Superior temporal gyrus (tissue), 1 donor: ENCODE data around the gene RCC2.
A peak's percentile ranks its signal among the peaks of the same experiment; 100 is the strongest.
"Not testable (repeated sequence)": the region's sequence is repeated elsewhere in the genome, so short reads cannot be mapped to it uniquely, and the experiment has no call there.

Experiments used
- DNase-seq: peaks from one replicate; pipeline ENCODE4 v3.0.0-alpha.2; 2016; ENCODE audit errors: extremely low spot score

RCC2 gene

DNA sequence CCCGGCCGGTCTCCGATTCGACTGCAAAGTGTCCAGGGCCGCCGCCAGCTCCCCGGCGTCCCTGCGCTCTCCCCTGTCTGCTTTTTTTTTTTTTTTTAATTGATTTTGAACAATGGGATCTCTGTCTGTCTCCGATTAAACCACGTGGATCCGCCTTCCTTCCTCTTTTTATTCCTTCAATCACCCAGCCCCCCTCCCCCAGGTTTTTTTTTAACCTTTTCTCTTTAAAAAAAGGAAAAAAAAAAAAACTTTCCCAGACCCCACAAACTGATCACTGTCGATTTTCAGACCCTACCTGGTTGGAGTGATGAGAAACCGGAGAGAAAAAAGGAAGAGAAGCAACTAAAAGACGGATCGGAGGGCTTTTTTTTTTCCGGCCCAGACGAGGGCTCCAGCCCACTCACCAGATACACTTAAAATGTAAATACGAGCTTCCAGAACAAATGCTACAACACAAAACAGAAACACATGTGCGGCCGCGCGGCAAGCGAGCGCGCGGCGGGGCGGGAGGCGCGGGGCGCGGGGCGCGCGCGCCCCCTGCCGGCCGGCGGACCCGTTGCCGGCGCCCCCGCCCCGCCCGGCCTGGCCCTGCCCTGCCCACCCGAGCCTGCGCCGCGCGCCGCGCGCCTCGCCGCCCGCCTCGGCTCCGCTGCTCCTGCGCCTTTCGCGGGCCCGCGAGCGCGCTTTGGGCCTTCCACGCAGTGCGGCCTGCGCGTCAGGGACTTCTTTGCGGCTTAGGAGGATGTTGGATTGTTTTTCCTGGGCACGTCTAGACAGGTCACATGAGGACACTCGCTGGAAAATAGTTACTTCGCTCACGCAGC lies at the start of gene RCC2:
TSS of gene RCC2 (minus strand) at position 428 of the 824 bp plus-strand sequence. CDS start 1,163 bp downstream, outside the sequence.
- DNase-seq = peak; percentile 73

DNA sequence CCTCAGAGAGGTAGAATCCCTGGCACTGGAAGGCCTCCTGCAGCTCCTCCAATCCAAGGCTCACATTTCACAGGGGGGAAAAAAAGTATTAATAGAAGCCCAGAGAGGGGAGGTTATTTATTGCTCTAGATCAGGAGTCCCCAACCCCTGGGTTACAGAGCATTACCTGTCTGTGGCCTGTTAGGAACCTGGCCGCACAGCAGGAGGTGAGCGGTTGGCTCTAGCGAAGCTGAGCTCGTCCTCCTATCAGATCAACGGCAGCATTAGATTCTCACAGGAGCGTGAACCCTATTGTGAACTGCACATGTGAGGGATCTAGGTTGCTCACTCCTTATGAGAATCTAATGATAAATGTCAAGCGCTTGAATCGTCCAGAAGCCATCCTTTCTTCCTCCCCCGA lies 46.8 kb upstream of the RCC2 start:
- DNase-seq = no peak

DNA sequence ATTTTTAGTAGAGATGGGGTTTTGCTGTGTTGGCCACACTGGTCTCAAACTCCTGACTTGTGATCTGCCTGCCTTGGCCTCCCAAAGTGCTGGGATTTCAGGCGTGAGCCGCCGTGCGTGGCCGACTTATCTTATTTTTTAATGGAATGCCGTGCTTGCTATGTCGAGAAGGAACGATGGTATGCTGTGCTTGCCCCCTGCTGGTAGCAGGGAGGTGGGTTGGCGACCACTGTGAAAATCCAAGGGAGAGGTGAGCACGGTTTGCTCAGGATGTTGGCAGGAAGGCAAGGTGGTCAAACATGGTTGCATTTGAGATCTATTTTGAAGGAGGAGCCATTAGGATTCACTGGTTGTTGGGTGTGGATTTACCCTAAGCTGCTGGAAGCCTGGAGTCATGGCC lies 45.8 kb upstream of the RCC2 start:
- no peak for DNase-seq

DNA sequence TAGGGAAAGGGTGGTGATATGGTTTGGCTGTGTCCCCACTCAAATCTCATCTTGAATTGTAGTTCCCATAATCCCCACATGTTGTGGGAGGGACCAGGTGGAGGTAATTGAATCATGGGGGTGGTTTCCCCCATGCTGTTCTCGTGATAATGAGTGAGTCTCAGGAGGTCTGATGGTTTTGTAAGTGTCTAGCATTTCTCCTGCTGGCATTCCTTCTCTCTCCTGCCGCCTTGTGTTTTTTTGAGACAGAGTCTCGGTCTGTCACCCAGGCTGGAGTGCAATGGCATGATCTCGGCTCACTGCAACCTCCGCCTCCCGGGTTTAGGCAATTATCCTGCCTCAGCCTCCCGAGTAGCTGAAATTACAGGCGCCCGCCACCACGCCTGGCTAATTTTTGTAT lies 42.5 kb upstream of the RCC2 start:
- not testable (repeated sequence) for DNase-seq

DNA sequence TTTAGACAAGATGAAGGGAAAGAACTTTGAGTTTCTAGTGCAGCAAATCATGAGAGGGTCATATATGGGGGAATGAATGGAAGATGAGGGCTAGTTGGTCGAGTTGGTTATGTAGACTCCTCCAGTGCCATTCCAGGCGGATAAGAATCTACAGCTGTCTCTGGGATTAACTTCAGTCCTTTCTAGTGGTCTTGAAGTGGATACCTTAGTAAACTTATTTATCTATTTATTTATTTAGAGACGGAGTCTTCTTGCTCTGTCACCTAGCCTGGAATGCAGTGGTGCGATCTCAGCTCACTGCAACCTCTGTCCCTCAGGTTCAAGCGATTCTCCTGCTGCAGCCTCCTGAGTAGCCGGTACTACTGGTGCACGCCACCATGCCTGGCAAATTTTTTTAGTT lies 41.4 kb upstream of the RCC2 start:
- DNase-seq = no peak

GRCh38 chr1:17475752-17476151 lies 36.3 kb upstream of the RCC2 start:
- DNase-seq = no peak

GRCh38 chr1:17474836-17475555 lies 35.5 kb upstream of the RCC2 start:
- not testable (repeated sequence) for DNase-seq

- no peak for DNase-seq
These were observed 33.3 kb upstream of the RCC2 start for GRCh38 chr1:17472814-17473213.

DNA sequence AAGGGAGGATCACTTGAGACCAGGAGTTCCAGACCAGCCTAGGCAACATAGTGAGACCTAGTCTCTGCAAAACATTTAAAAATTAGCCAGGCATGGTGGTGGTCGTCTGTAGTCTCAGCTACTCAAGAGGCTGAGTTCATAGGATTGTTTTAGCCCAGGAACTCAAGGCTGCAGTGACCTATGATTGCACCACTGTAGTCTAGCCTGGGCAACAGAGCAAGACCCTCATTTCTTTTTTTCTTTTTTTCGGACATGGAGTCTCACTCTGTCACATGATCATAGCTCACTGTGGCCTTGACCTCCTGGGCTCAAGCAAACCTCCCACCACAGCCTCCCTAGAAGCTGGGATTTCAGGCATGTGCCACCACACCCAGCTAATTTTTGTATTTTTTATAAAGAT lies 31.9 kb upstream of the RCC2 start:
- DNase-seq = no peak

DNA sequence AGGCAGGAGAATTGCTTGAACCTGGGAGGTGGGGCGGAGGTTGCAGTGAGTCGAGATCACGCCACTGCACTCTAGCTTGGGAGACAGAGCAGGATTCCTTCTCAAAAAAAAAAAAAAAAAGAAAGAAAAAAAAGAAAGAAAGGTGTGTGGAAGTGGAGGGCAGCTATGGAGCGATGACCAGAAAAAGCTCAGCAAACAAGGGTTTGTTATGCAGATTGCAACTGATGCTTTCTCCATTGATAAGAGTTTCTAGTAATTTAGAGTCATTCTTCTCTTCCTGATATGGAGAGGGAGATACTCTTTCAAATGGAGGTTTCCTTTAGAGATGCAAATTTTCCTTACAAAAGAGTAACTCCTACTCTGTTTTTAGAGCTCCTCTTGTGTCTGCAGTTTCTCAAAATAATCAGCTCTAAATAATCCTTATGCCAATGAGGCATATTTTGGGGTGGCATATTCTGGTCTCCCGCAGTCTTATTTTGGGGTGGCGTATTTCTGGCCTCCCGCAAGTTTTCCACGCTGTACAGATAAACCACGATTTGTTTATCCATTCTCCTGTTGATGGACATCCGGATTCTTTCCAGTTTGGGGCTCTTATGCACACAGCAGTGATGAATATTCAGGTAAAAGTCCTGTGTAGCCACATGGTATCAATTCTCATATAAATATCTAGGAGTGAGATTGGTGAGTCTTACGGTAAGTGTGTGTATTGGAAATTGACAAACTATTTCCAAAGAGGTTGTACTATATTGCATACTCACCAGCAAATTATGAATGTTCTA lies 30.7 kb upstream of the RCC2 start:
- no peak for DNase-seq

GRCh38 chr1:17468357-17469265 lies 29.1 kb upstream of the RCC2 start:
- DNase-seq = not testable (repeated sequence)

GRCh38 chr1:17466359-17466758 lies 26.9 kb upstream of the RCC2 start:
- no peak for DNase-seq

- DNase-seq = no peak
These were observed 25.8 kb upstream of the RCC2 start for GRCh38 chr1:17465228-17465627.

- no peak for DNase-seq
These were observed 24.5 kb upstream of the RCC2 start for GRCh38 chr1:17463991-17464390.

DNA sequence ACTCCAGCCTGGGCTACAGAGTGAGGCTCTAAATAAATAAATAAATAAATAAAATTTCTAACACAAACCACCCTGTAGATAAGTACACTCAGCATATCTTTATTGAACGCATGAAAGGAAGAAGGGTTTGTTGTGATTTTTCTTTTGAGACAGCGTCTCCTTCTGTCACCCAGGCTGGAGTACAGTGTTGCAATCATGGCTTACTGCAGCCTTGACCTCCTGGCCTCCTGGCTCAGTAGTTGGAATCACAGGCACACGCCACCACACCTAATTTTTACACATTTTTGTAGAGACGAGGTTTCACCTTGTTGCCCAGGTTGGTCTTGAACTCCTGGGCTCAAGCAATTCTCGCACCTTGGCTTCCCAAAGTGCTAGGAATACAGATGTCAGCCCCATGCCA lies 23.2 kb upstream of the RCC2 start:
- DNase-seq = no peak

DNA sequence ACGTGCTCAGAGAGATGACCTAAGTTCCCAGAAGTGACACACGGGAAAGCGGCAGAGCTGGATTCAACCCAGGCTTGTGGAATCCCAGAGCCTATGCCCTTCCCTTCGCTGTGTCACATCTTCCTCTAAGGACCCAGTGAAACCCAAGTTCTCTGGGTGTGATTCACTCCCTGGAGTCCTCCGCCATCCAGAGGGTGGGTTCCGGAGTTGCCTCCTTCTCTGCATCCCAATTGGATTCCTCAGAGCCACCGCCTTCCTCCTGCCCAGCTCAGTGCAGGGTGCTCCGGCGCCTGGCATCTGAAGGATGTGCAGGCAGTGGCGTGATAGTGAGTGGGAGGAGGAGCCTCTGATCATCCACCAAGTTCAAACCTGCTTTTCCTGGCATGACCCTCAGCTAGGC lies 20.7 kb upstream of the RCC2 start:
- DNase-seq = no peak

- no peak for DNase-seq
These were observed 19.3 kb upstream of the RCC2 start for GRCh38 chr1:17458794-17459193.

- no peak for DNase-seq
These were observed 13.2 kb upstream of the RCC2 start for GRCh38 chr1:17452686-17453085.

DNA sequence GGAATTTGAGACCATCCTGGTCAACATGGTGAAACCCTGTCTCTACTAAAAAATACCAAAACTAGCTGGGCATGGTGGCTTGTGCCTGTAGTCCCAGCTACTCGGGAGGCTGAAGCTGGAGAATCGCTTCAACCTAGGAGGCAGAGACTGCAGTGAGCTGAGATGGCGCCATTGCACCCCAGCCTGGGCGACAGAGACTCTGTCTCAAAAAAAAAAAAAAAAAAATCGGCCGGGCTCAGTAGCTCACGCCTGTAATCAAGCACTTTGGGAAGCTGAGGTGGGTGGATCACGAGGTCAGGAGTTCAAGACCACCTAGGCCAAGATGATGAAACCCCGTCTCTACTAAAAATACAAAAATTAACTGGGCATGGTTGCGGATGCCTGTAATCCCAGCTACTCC lies 12.7 kb upstream of the RCC2 start:
- not testable (repeated sequence) for DNase-seq

GRCh38 chr1:17451731-17452130 lies 12.3 kb upstream of the RCC2 start:
- no peak for DNase-seq

- no peak for DNase-seq
These were observed 8.1 kb upstream of the RCC2 start for GRCh38 chr1:17447501-17447992.
